SK-N-SH (cell line): ENCODE data around the gene POU2AF2. TPM values are rescaled to one million over a fixed set of nuclear protein-coding genes. Genes with fewer than 3 reads are reported as not detected.

Experiments
- CTCF ChIA-PET: fragments of 300-600, 350-600 bp; formaldehyde crosslinking; extraction: SDS; loops from one replicate; lab custom pipeline; 2021; lab: Yijun Ruan, JAX
- POLR2A ChIA-PET: fragments of 350-600 bp; sonication (Branson Sonifier 250); formaldehyde crosslinking; extraction: SDS; loops from one replicate; lab custom pipeline; 2020; ENCODE audit warnings: antibody characterized with exemption, inconsistent platforms; lab: Yijun Ruan, JAX
- DNase-seq: peaks from one replicate; pipeline ENCODE4 v3.0.0; 2012
- H2AFZ ChIP-seq: fragments of 200-600 bp; sonication (generic); 2 replicates; pipeline ENCODE4 v1.8.1; 2016; ENCODE audit warnings: antibody characterized with exemption, mild to moderate bottlenecking, low read depth
- H3F3A ChIP-seq: fragments of 200-600 bp; sonication (generic); replicated peaks from 2 replicates; pipeline ENCODE3; 2016; ENCODE audit warnings: antibody characterized with exemption, mild to moderate bottlenecking; ENCODE audit not compliant: insufficient read depth
- H3K27ac ChIP-seq, 2 experiments: fragments of 200-500 bp in 1 of 2; fragments of 200-600 bp in 1 of 2; sonication (Bioruptor generic) in 1 of 2; sonication (generic), shearing (Covaris generic) in 1 of 2; 2 replicates each; pipeline versions ENCODE4 v1.5.1 to v1.6.1; 2014 to 2016; ENCODE audit warnings: low read depth in 2 of 2, inconsistent platforms in 1 of 2, low read length in 1 of 2, mild to moderate bottlenecking in 1 of 2, mixed read lengths in 1 of 2
- H3K27me3 ChIP-seq: fragments of 200-600 bp; sonication (generic), shearing (Covaris generic); 2 replicates; pipeline ENCODE4 v1.6.1; 2016; ENCODE audit warnings: mixed run types; ENCODE audit not compliant: insufficient read depth
- H3K36me3 ChIP-seq, 2 experiments: fragments of 200-500 bp in 1 of 2; fragments of 200-600 bp in 1 of 2; sonication (Bioruptor generic) in 1 of 2; sonication (generic) in 1 of 2; replicated peaks in 1 of 2; 2 replicates each; pipeline versions ENCODE3 to v1.5.1; 2014 to 2016; ENCODE audit warnings: low read length in 1 of 2, mild to moderate bottlenecking in 1 of 2; ENCODE audit not compliant: insufficient read depth in 2 of 2, control insufficient read depth in 1 of 2
- H3K4me1 ChIP-seq, 2 experiments: fragments of 200-500 bp in 1 of 2; fragments of 200-600 bp in 1 of 2; sonication (Bioruptor generic) in 1 of 2; sonication (generic), shearing (Covaris generic) in 1 of 2; 2 replicates each; pipeline versions ENCODE4 v1.5.1 to v1.6.1; 2014 to 2016; ENCODE audit warnings: low read depth in 1 of 2, low read length in 1 of 2, mixed run types in 1 of 2; ENCODE audit not compliant: insufficient read depth in 2 of 2, control insufficient read depth in 1 of 2
- H3K4me2 ChIP-seq: fragments of 200-600 bp; sonication (generic), shearing (Covaris generic); 2 replicates; pipeline ENCODE4 v1.6.1; 2017; ENCODE audit warnings: mixed run types
- H3K4me3 ChIP-seq, 2 experiments: fragments of 200-500 bp in 1 of 2; fragments of 200-600 bp in 1 of 2; sonication (Bioruptor generic) in 1 of 2; sonication (generic), shearing (Covaris generic) in 1 of 2; 2 replicates each; pipeline versions ENCODE4 v1.5.1 to v1.8.1; 2014 to 2016; ENCODE audit warnings: low read depth in 2 of 2, inconsistent platforms in 1 of 2, low read length in 1 of 2, mild to moderate bottlenecking in 1 of 2, mixed read lengths in 1 of 2, moderate library complexity in 1 of 2
- H3K79me2 ChIP-seq: fragments of 200-600 bp; sonication (generic); 2 replicates; pipeline ENCODE4 v1.8.1; 2017; ENCODE audit warnings: mild to moderate bottlenecking; ENCODE audit not compliant: insufficient read depth
- H3K9ac ChIP-seq: fragments of 200-600 bp; sonication (generic); 2 replicates; pipeline ENCODE4 v1.6.1; 2017; ENCODE audit warnings: mixed run types
- H3K9me2 ChIP-seq: fragments of 200-600 bp; sonication (generic); 2 replicates; pipeline ENCODE4 v1.6.1; 2017; ENCODE audit warnings: mixed run types
- H3K9me3 ChIP-seq: fragments of 200-600 bp; sonication (generic); 2 replicates; pipeline ENCODE4 v1.6.1; 2017; ENCODE audit warnings: mixed run types, mild to moderate bottlenecking, moderate library complexity
- H4K20me1 ChIP-seq: fragments of 200-600 bp; sonication (generic); 2 replicates; pipeline ENCODE4 v1.6.1; 2017; ENCODE audit warnings: mild to moderate bottlenecking, mixed run types; ENCODE audit not compliant: insufficient read depth
- CTCF ChIP-seq: fragments of 200-600 bp; sonication (generic); IDR thresholded peaks from 2 replicates; pipeline ENCODE4 v1.6.1; 2017; ENCODE audit warnings: antibody characterized with exemption, mild to moderate bottlenecking, moderate library complexity
- GABPA ChIP-seq: IDR thresholded peaks from 2 replicates; pipeline ENCODE4 v1.4.0; 2012; ENCODE audit warnings: low read depth, mild to moderate bottlenecking
- GATA2 ChIP-seq: sonication (generic); formaldehyde crosslinking; IDR thresholded peaks from 2 replicates; pipeline ENCODE4 v1.5.0; 2020; ENCODE audit warnings: mild to moderate bottlenecking, missing genetic modification reagents
- MAX ChIP-seq: IDR thresholded peaks from 2 replicates; pipeline ENCODE4 v1.4.0; 2012; ENCODE audit warnings: low read depth
- MEF2A ChIP-seq: IDR thresholded peaks from 2 replicates; pipeline ENCODE4 v1.4.0; 2012; ENCODE audit warnings: low read depth, borderline replicate concordance
- NFIC ChIP-seq: IDR thresholded peaks from 2 replicates; pipeline ENCODE4 v1.4.0; 2012; ENCODE audit warnings: borderline replicate concordance
- POLR2AphosphoS5 ChIP-seq: IDR thresholded peaks from 2 replicates; pipeline ENCODE4 v1.6.1; 2012; ENCODE audit warnings: low read depth, low read length
- RAD21 ChIP-seq: IDR thresholded peaks from 2 replicates; pipeline ENCODE4 v1.6.1; 2012; ENCODE audit warnings: mild to moderate bottlenecking, low read length
- RFX5 ChIP-seq: IDR thresholded peaks from 2 replicates; pipeline ENCODE4 v1.6.1; 2012; ENCODE audit warnings: mild to moderate bottlenecking, improper control_type of control experiment, low read length
- RXRA ChIP-seq: IDR thresholded peaks from 2 replicates; pipeline ENCODE4 v1.4.0; 2012; ENCODE audit warnings: low read depth, mild to moderate bottlenecking, borderline replicate concordance
- SIN3A ChIP-seq: IDR thresholded peaks from 2 replicates; pipeline ENCODE4 v1.6.1; 2012; ENCODE audit warnings: low read depth, mild to moderate bottlenecking, low read length, moderate library complexity, borderline replicate concordance
- SMC3 ChIP-seq: IDR thresholded peaks from 2 replicates; pipeline ENCODE4 v1.6.1; 2012; ENCODE audit warnings: low read depth, low read length, improper control_type of control experiment
- TAF1 ChIP-seq: IDR thresholded peaks from 2 replicates; pipeline ENCODE4 v1.6.1; 2012; ENCODE audit warnings: low read depth, mild to moderate bottlenecking, low read length, moderate library complexity, borderline replicate concordance
- TCF12 ChIP-seq: IDR thresholded peaks from 2 replicates; pipeline ENCODE4 v1.4.0; 2012
- WGBS: methylation state at CpG from one replicate; pipeline ENCODE4 v1.1.6; 2017; ENCODE audit warnings: low lambda C conversion rate; 5-methylcytosine and 5-hydroxymethylcytosine counted together
- polyA plus RNA-seq, 3 experiments: library from polyadenylated mRNA; depleted of rRNA; stranded (reverse); fragments of >200 nt; gene quantifications; 2 replicates each; pipeline ENCODE4 v1.2.3, GENCODE V29; 2012
- TF ChIP-seq, protein P1 (sequence below): IDR thresholded peaks from 2 replicates; pipeline ENCODE4 v1.6.1; 2012; ENCODE audit warnings: mild to moderate bottlenecking, low read depth, low read length, moderate library complexity

POU2AF2 gene
- 0.06 and 0.15 TPM in 2 replicates for polyA plus RNA-seq (2012; rRNA removed)
- polyA plus RNA-seq (2012; cell fraction: cytosol; rRNA removed) = 0.04 TPM in 2 replicates
- polyA plus RNA-seq (2012; cell fraction: nucleus; rRNA removed) = 0.05 and 0.07 TPM in 2 replicates

DNA sequence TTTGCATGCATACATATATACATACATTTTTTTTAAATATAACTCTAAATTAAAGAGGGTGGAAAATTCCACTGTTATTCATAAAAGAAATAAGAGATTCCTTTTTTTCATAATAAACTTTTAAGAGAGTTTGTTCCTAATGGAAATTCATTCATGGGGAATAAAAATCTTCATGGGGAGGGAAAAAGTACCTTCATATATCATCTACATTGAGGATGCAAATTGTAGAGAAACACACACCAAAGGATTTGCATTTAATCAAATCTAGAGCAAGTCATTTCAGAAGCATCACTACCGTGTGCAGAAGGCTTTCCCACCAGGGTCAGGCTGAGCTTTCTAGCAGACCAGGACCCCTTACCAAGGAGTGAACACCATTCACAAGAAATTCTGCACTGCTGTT lies at the start of gene POU2AF2:
Gene POU2AF2 (plus strand): TSS at position 301 of the 400 bp plus-strand sequence. CDS start 129 bp downstream, outside the sequence.
- Histone ChIP-seq H3F3A (no peaks in the 10 kb centered on the region), H4K20me1 (no peaks in the 10 kb centered on the region), H3K9me2 (no peaks in the 10 kb centered on the region), H3K4me3 (no peak within 1 kb of the TSS), H3K79me2 (no peaks in the 10 kb centered on the region), H3K4me1 (no peaks in the 10 kb centered on the region), H3K9ac (no peak within 1 kb of the TSS), H3K27ac (no peak within 1 kb of the TSS), H3K27me3 (peaks cover 15% of the 10 kb centered on the region), H2AFZ (no peak within 1 kb of the TSS), H3K36me3 (no peaks in the 10 kb centered on the region), H3K9me3 (no peaks in the 10 kb centered on the region), H3K4me2 (no peak within 1 kb of the TSS)
- POLR2A ChIA-PET = no interaction called here
- 50% methylated on average over 1 of the region's 1 CpG for WGBS
- TF ChIP-seq, protein P1, sequence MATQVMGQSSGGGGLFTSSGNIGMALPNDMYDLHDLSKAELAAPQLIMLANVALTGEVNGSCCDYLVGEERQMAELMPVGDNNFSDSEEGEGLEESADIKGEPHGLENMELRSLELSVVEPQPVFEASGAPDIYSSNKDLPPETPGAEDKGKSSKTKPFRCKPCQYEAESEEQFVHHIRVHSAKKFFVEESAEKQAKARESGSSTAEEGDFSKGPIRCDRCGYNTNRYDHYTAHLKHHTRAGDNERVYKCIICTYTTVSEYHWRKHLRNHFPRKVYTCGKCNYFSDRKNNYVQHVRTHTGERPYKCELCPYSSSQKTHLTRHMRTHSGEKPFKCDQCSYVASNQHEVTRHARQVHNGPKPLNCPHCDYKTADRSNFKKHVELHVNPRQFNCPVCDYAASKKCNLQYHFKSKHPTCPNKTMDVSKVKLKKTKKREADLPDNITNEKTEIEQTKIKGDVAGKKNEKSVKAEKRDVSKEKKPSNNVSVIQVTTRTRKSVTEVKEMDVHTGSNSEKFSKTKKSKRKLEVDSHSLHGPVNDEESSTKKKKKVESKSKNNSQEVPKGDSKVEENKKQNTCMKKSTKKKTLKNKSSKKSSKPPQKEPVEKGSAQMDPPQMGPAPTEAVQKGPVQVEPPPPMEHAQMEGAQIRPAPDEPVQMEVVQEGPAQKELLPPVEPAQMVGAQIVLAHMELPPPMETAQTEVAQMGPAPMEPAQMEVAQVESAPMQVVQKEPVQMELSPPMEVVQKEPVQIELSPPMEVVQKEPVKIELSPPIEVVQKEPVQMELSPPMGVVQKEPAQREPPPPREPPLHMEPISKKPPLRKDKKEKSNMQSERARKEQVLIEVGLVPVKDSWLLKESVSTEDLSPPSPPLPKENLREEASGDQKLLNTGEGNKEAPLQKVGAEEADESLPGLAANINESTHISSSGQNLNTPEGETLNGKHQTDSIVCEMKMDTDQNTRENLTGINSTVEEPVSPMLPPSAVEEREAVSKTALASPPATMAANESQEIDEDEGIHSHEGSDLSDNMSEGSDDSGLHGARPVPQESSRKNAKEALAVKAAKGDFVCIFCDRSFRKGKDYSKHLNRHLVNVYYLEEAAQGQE = no peak
- TF ChIP-seq SIN3A = no peak
- TF ChIP-seq RXRA = no peak
- no peak for TF ChIP-seq TAF1
- TF ChIP-seq NFIC = no peak
- TF ChIP-seq RFX5 = no peak
- TF ChIP-seq MEF2A = no peak
- no peak for TF ChIP-seq SMC3
- no peak for TF ChIP-seq CTCF
- TF ChIP-seq MAX = no peak
- no peak for TF ChIP-seq GATA2
- no peak for TF ChIP-seq POLR2AphosphoS5
- TF ChIP-seq TCF12 = no peak
- TF ChIP-seq GABPA = no peak
- TF ChIP-seq RAD21 = no peak
- CTCF ChIA-PET = interaction anchor here (0.7 to 1.7 kb wide), 2 partner anchors 15 to 1468 kb away, joined by 3 to 6 read pairs; no protein-coding TSS in a partner anchor
- DNase-seq = no peak
